Osteoblast (primary cell): Measurements from ENCODE around the gene ADAM12. TPM values are rescaled to one million over a fixed set of nuclear protein-coding genes. Genes with fewer than 3 reads are reported as not detected.
A peak's percentile ranks its signal among the peaks of the same experiment; 100 is the strongest.

ENCODE experiments used
- DNase-seq: peaks from one replicate; pipeline ENCODE4 v3.0.0; 2011; ENCODE audit warnings: low spot score, mixed read lengths; ENCODE audit not compliant: insufficient read length; ENCODE audit errors: missing footprints
- H2AFZ ChIP-seq: 2 replicates; pipeline ENCODE4 v1.6.0; 2011; ENCODE audit warnings: mild to moderate bottlenecking, low read length
- H3K27ac ChIP-seq: 2 replicates; pipeline ENCODE4 v1.5.1; 2011; ENCODE audit warnings: mild to moderate bottlenecking, low read depth, low read length, moderate library complexity
- H3K27me3 ChIP-seq: 2 replicates; pipeline ENCODE4 v1.6.0; 2012; ENCODE audit warnings: mild to moderate bottlenecking, control low read depth, inconsistent platforms, low read length, moderate library complexity; ENCODE audit not compliant: insufficient read depth
- H3K36me3 ChIP-seq: 2 replicates; pipeline ENCODE4 v1.5.1; 2011; ENCODE audit warnings: mild to moderate bottlenecking, low read length, control low read depth, moderate library complexity; ENCODE audit not compliant: insufficient read depth
- H3K4me1 ChIP-seq: 2 replicates; pipeline ENCODE4 v1.5.1; 2011; ENCODE audit warnings: mild to moderate bottlenecking, low read length, control low read depth, moderate library complexity; ENCODE audit not compliant: insufficient read depth
- H3K4me2 ChIP-seq: 2 replicates; pipeline ENCODE4 v1.6.0; 2011; ENCODE audit warnings: mild to moderate bottlenecking, low read length; ENCODE audit not compliant: insufficient read depth
- H3K4me3 ChIP-seq: fragments of 200-600 bp; sonication (generic); 3 replicates; pipeline ENCODE4 v1.5.1; 2012; ENCODE audit warnings: mild to moderate bottlenecking, low read length, inconsistent platforms; ENCODE audit not compliant: insufficient read depth
- H3K79me2 ChIP-seq: 2 replicates; pipeline ENCODE4 v1.6.0; 2012; ENCODE audit warnings: mild to moderate bottlenecking, low read length, control low read depth, inconsistent platforms; ENCODE audit not compliant: insufficient read depth
- H3K9me3 ChIP-seq: 2 replicates; pipeline ENCODE4 v1.5.1; 2011; ENCODE audit warnings: low read depth, low read length, control low read depth
- H4K20me1 ChIP-seq: 2 replicates; pipeline ENCODE4 v1.6.0; 2012; ENCODE audit warnings: mild to moderate bottlenecking, low read length, control low read depth; ENCODE audit not compliant: insufficient read depth
- total RNA-seq: library from RNA; depleted of rRNA; stranded (reverse); fragments of >200 nt; gene quantifications from 2 replicates; pipeline ENCODE4 v1.2.3, GENCODE V29; 2012
- TF ChIP-seq, protein P1 (sequence below): IDR thresholded peaks from 2 replicates; pipeline ENCODE4 v1.5.1; 2011; ENCODE audit warnings: mild to moderate bottlenecking, low read depth, low read length, moderate library complexity; ENCODE audit errors: extremely low read depth

ADAM12 gene
- total RNA-seq, 1 donor: 345 TPM

GRCh38 chr10:126205486-126206205, 182.6 kb downstream of the ADAM12 start:
- no peak overlapping the region for H2AFZ ChIP-seq
- H3K4me3 ChIP-seq: no peak overlapping the region
- H3K36me3 ChIP-seq: peaks cover 10% of the 10 kb centered on the region
- H3K4me2 ChIP-seq: no peak overlapping the region
- H3K9me3 ChIP-seq: no peaks in the 10 kb centered on the region
- H3K4me1 ChIP-seq: peaks cover 77% of the 10 kb centered on the region
- no peak for DNase-seq
- H4K20me1 ChIP-seq: no peaks in the 10 kb centered on the region
- TF ChIP-seq, protein P1, sequence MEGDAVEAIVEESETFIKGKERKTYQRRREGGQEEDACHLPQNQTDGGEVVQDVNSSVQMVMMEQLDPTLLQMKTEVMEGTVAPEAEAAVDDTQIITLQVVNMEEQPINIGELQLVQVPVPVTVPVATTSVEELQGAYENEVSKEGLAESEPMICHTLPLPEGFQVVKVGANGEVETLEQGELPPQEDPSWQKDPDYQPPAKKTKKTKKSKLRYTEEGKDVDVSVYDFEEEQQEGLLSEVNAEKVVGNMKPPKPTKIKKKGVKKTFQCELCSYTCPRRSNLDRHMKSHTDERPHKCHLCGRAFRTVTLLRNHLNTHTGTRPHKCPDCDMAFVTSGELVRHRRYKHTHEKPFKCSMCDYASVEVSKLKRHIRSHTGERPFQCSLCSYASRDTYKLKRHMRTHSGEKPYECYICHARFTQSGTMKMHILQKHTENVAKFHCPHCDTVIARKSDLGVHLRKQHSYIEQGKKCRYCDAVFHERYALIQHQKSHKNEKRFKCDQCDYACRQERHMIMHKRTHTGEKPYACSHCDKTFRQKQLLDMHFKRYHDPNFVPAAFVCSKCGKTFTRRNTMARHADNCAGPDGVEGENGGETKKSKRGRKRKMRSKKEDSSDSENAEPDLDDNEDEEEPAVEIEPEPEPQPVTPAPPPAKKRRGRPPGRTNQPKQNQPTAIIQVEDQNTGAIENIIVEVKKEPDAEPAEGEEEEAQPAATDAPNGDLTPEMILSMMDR: no peak
- peaks cover 37% of the 10 kb centered on the region for H3K79me2 ChIP-seq
- H3K27ac ChIP-seq: peak overlapping the region; percentile 95
- no peaks in the 10 kb centered on the region for H3K27me3 ChIP-seq

DNA sequence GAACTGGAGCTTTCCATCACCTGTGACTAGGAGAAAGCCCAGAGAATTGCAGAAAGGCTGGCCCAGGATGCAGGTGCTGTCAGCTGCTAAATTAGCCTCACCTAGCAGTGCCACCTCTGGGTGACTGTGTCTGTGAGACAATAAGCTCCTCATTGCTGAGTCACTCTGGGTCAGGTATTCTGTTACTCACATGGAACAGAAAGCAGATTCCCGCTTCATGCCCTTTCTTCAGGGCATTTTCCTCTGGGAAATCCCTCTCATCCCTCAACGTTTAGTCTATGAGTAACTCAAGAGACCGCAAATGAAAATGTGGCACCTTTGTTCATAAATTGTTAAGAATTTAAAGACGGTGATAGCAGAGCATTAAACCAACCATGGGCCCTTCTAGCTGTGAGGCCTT, 184.0 kb downstream of the ADAM12 start:
- TF ChIP-seq, protein P1: no peak
- no peaks in the 10 kb centered on the region for H4K20me1 ChIP-seq
- DNase-seq: no peak
- H3K4me1 ChIP-seq: peaks cover 75% of the 10 kb centered on the region
- H3K36me3 ChIP-seq: peaks cover 7% of the 10 kb centered on the region
- no peaks in the 10 kb centered on the region for H3K9me3 ChIP-seq
- peak overlapping the region; percentile 95 for H3K27ac ChIP-seq
- peaks cover 30% of the 10 kb centered on the region for H3K79me2 ChIP-seq
- H2AFZ ChIP-seq: no peak overlapping the region
- H3K27me3 ChIP-seq: no peaks in the 10 kb centered on the region
- H3K4me2 ChIP-seq: no peak overlapping the region
- H3K4me3 ChIP-seq: no peak overlapping the region

DNA sequence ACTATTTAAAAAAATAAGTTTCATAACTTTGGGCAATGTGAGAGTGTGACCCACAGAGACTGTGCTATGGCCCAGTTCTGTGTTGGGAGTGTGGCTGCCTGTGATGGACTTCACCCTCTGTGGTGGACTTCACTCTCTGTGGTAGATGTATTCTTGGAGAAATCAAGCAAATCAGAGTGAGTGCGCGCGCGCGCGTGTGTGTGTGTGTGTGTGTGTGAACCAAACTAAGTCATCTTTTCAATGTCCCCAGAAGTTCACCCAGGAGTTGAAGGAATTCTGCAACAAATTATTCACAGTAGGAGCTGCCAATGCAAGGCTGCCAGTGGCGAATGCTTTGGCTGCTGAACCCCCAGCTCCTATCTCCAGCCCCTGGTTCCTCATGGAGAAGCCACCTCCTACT, 184.5 kb downstream of the ADAM12 start:
- Histone ChIP-seq H4K20me1 (no peaks in the 10 kb centered on the region), H3K36me3 (peaks cover 7% of the 10 kb centered on the region), H3K79me2 (peaks cover 30% of the 10 kb centered on the region), H2AFZ (no peak overlapping the region), H3K4me2 (no peak overlapping the region), H3K27ac (peak overlapping the region; percentile 95), H3K4me3 (no peak overlapping the region), H3K27me3 (no peaks in the 10 kb centered on the region), H3K9me3 (no peaks in the 10 kb centered on the region), H3K4me1 (peaks cover 73% of the 10 kb centered on the region)
- DNase-seq: no peak
- TF ChIP-seq, protein P1: no peak

- Histone ChIP-seq H4K20me1 (no peaks in the 10 kb centered on the region), H3K4me3 (no peak overlapping the region), H3K27me3 (no peaks in the 10 kb centered on the region), H3K79me2 (peaks cover 42% of the 10 kb centered on the region), H2AFZ (no peak overlapping the region), H3K27ac (peak overlapping the region; percentile 95), H3K9me3 (no peaks in the 10 kb centered on the region), H3K4me1 (peaks cover 62% of the 10 kb centered on the region), H3K36me3 (peaks cover 11% of the 10 kb centered on the region), H3K4me2 (no peak overlapping the region)
- DNase-seq: no peak
- TF ChIP-seq, protein P1: no peak
Observed at GRCh38 chr10:126201603-126202002, 186.7 kb downstream of the ADAM12 start.
